Measurements from ENCODE around the gene PIK3CA. TPM values are rescaled to one million over a fixed set of nuclear protein-coding genes. Genes with fewer than 3 reads are reported as not detected.

Gene PIK3CA
- total and polyA plus RNA-seq, 7 donors: 3.0 to 44.6 (median 21.6) TPM

DNA sequence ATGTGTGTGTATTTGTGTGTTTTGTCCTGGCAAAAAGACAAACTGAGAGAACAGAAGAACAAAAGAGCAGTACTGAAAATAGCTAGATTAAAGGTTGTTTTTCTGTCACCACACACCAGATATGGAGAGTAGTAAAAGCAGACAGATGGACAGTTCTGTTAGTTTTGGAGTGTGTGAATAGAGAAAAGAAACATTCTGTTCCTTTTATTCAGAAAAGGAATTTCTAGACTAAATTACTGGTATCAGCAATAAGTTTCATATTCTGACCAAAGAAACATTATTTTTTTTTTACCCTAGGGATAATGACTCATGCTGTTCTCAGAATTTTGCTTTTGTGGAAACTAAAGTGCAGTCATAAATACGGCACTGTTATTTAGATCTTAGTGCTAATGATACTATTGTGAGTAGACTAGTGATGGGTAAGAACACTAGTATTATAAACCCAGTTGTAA, 32.9 kb downstream of the PIK3CA start:
- WGBS, 2 donors: 38 to 61% methylated on average over 1 of the region's 1 CpG
- TF ChIP-seq EP300 (IDR thresholded peaks at IDR 0.05): peak in 2 of 4 donors; percentile 24 to 34
- peak; percentile 33 to 67 (median 56) for TF ChIP-seq POLR2AphosphoS5 (IDR thresholded peaks at IDR 0.05)
- no peak for TF ChIP-seq POLR2A (IDR thresholded peaks at IDR 0.05)
- TF ChIP-seq, protein P1, sequence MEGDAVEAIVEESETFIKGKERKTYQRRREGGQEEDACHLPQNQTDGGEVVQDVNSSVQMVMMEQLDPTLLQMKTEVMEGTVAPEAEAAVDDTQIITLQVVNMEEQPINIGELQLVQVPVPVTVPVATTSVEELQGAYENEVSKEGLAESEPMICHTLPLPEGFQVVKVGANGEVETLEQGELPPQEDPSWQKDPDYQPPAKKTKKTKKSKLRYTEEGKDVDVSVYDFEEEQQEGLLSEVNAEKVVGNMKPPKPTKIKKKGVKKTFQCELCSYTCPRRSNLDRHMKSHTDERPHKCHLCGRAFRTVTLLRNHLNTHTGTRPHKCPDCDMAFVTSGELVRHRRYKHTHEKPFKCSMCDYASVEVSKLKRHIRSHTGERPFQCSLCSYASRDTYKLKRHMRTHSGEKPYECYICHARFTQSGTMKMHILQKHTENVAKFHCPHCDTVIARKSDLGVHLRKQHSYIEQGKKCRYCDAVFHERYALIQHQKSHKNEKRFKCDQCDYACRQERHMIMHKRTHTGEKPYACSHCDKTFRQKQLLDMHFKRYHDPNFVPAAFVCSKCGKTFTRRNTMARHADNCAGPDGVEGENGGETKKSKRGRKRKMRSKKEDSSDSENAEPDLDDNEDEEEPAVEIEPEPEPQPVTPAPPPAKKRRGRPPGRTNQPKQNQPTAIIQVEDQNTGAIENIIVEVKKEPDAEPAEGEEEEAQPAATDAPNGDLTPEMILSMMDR (IDR thresholded peaks at IDR 0.05): no peak
- intact Hi-C loops (cut with DNase I): loop anchor here (5.0 kb wide), 1 partner anchor 34 kb away; the partner anchor contains the start of gene PIK3CA
- DNase-seq: no peak
- Histone ChIP-seq H3K27me3 (no peaks in the 10 kb centered on the region), H3K4me3 (no peak overlapping the region), H3K27ac (peak overlapping the region; percentile 52 to 67 (median 64)), H3K4me1 (peaks cover 0 to 77% (median 56%) of the 10 kb centered on the region in 4 donors), H3K9me3 (no peaks in the 10 kb centered on the region), H3K36me3 (no peaks in the 10 kb centered on the region)

- H3K4me3 ChIP-seq: no peak overlapping the region
- H3K4me1 ChIP-seq: peaks cover 0 to 80% (median 55%) of the 10 kb centered on the region in 4 donors
- no peak for DNase-seq
- WGBS, 2 donors: 54 to 81% methylated on average over 4 of the region's 4 CpGs
- intact Hi-C loops (cut with DNase I): loop anchor here (5.0 kb wide), 1 partner anchor 35 kb away; the partner anchor contains the start of gene PIK3CA
- H3K9me3 ChIP-seq: no peaks in the 10 kb centered on the region
- no peaks in the 10 kb centered on the region for H3K36me3 ChIP-seq
- H3K27me3 ChIP-seq: no peaks in the 10 kb centered on the region
- peak overlapping the region; percentile 0 to 67 (median 64) for H3K27ac ChIP-seq
- TF ChIP-seq POLR2AphosphoS5 (IDR thresholded peaks at IDR 0.05) (no peak), EP300 (IDR thresholded peaks at IDR 0.05) (no peak), POLR2A (IDR thresholded peaks at IDR 0.05) (no peak)
- TF ChIP-seq, protein P1 (IDR thresholded peaks at IDR 0.05): no peak
Observed at GRCh38 chr3:179181993-179182551, 33.9 kb downstream of the PIK3CA start.

DNA sequence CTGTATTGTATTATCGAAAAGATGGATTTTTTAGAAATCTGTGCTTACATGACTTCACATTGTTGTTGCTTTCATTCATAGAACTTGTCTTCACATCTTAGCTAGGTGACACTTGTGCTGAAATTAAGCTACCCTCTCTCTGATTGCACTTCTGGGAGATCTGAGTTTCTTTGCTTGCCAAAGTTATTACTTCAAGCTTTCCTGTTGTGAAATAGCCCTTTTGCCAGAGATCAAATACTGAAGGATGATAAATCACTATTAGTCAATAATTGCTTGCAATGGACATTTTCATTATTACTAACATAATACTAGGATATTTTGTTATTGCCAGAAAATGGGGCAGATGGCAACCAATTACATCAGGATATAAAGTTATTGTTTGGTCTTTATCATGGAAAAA, 34.7 kb downstream of the PIK3CA start:
- TF ChIP-seq POLR2AphosphoS5 (IDR thresholded peaks at IDR 0.05) (peak in 1 of 4 donors; percentile 17), POLR2A (IDR thresholded peaks at IDR 0.05) (no peak)
- H3K36me3 ChIP-seq: no peaks in the 10 kb centered on the region
- intact Hi-C loops (cut with DNase I): loop anchor here (5.0 kb wide), 1 partner anchor 36 kb away; the partner anchor contains the start of gene PIK3CA
- no peaks in the 10 kb centered on the region for H3K27me3 ChIP-seq
- H3K9me3 ChIP-seq: no peaks in the 10 kb centered on the region
- no peak for DNase-seq
- no peak overlapping the region for H3K4me3 ChIP-seq
- peak overlapping the region in 2 of 4 donors; percentile 62 to 67 for H3K27ac ChIP-seq
- H3K4me1 ChIP-seq: peaks cover 0 to 80% (median 55%) of the 10 kb centered on the region in 4 donors
- 90 to 96% methylated on average over 1 of the region's 1 CpG for WGBS, 2 donors

DNA sequence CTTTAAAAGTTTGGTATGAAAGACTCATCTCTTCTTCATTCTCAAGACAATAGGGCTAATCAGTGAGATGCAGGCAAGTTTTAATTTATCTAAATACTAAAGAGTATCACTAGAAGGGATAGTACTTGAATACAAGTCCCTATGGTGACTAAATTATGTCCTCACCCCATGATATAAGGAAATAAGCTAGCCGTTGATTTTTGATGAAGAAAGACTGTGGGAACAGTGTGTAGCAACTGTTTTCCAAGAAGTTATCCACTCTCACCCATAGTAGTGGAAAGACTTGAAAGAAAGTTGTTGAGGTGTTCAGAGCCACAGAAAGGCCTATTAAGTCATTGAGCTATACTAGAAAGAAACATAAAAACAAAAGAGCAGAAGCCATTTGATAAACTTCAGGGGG, 36.7 kb downstream of the PIK3CA start:
- no peaks in the 10 kb centered on the region for H3K36me3 ChIP-seq
- H3K27ac ChIP-seq: no peak overlapping the region
- H3K4me1 ChIP-seq: peaks cover 0 to 78% (median 52%) of the 10 kb centered on the region in 4 donors
- H3K9me3 ChIP-seq: no peaks in the 10 kb centered on the region
- H3K4me3 ChIP-seq: no peak overlapping the region
- TF ChIP-seq EP300 (IDR thresholded peaks at IDR 0.05): no peak
- no peak for TF ChIP-seq POLR2A (IDR thresholded peaks at IDR 0.05)
- no peak for TF ChIP-seq POLR2AphosphoS5 (IDR thresholded peaks at IDR 0.05)
- TF ChIP-seq, protein P1 (IDR thresholded peaks at IDR 0.05): no peak
- intact Hi-C loops (cut with DNase I): loop anchor here (5.0 kb wide), 1 partner anchor 38 kb away; the partner anchor contains the start of gene PIK3CA
- 68 to 70% methylated on average over 1 of the region's 1 CpG for WGBS, 2 donors
- no peaks in the 10 kb centered on the region for H3K27me3 ChIP-seq
- DNase-seq: no peak

GRCh38 chr3:179186426-179186825, 38.3 kb downstream of the PIK3CA start:
- 95% methylated on average over 3 of the region's 3 CpGs for WGBS, 2 donors
- H3K4me1 ChIP-seq: peaks cover 0 to 78% (median 50%) of the 10 kb centered on the region in 4 donors

More at GRCh38 chr3:179186426-179186825, 38.3 kb downstream of the PIK3CA start:
- TF ChIP-seq, protein P1 (IDR thresholded peaks at IDR 0.05): no peak
- TF ChIP-seq POLR2A (IDR thresholded peaks at IDR 0.05): no peak
- TF ChIP-seq EP300 (IDR thresholded peaks at IDR 0.05): no peak
- TF ChIP-seq POLR2AphosphoS5 (IDR thresholded peaks at IDR 0.05): no peak
- no peaks in the 10 kb centered on the region for H3K36me3 ChIP-seq
- intact Hi-C loops (cut with DNase I): no loop called here
- H3K4me3 ChIP-seq: no peak overlapping the region
- DNase-seq: no peak
- no peaks in the 10 kb centered on the region for H3K27me3 ChIP-seq
- no peak overlapping the region for H3K27ac ChIP-seq
- H3K9me3 ChIP-seq: no peaks in the 10 kb centered on the region
